ENCODE measurements around the gene RAD51B.

DNA sequence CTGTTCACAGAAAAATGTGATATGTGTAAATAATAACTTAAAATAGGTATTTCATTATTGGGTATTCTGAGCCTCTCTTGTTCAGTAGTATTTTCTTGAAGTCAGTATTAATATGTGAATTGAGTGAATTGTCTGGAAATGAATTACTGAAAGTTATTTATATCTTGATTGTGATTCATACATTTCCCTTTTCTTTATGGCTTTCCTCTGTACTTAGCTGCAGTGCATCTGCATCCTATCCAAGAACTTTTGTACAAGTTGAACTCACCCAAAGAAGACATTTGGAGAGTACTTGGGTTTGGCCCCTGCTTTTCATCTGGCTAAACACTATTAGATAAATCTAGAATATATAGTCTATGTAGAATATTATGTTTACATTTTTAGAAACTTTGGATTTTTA, 326.0 kb downstream of the RAD51B start:
- TF ChIP-seq, protein P1, sequence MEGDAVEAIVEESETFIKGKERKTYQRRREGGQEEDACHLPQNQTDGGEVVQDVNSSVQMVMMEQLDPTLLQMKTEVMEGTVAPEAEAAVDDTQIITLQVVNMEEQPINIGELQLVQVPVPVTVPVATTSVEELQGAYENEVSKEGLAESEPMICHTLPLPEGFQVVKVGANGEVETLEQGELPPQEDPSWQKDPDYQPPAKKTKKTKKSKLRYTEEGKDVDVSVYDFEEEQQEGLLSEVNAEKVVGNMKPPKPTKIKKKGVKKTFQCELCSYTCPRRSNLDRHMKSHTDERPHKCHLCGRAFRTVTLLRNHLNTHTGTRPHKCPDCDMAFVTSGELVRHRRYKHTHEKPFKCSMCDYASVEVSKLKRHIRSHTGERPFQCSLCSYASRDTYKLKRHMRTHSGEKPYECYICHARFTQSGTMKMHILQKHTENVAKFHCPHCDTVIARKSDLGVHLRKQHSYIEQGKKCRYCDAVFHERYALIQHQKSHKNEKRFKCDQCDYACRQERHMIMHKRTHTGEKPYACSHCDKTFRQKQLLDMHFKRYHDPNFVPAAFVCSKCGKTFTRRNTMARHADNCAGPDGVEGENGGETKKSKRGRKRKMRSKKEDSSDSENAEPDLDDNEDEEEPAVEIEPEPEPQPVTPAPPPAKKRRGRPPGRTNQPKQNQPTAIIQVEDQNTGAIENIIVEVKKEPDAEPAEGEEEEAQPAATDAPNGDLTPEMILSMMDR (conservative IDR thresholded peaks at IDR 0.05; ENCODE audit: low read depth, low read length), result no peak
- TF ChIP-seq EZH2 (IDR thresholded peaks at IDR 0.05; ENCODE audit: borderline replicate concordance, low read depth, low read length, poor library complexity, severe bottlenecking), result no peak

Measured in A673 (cell line).